ENCODE measurements around the gene PCF11. TPM values are rescaled to one million over a fixed set of nuclear protein-coding genes. Genes with fewer than 3 reads are reported as not detected.

The PCF11 gene
- total RNA-seq, 2 experiments from 2014 or later, result 80.1 to 98.8 TPM

DNA sequence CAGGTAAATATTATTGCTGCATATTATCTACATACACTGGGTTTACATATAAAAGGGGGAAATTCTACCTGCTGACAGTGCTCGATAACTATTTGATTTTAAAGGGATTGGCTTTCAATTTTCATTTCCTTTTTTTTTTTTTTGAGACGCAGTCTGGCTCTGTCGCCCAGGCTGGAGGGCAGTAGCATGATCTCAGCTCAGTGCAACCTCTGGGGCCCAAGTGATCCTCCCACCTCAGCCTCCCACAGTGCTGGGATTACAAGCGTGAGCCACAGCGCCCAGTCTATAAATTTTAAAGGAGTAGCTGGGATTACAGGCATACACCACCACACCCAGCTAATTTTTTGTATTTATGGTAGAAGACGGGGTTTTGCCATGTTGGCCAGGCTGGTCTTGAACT, 3.2 kb upstream of the PCF11 start:
- H3K4me3 ChIP-seq (ENCODE audit: low read depth, low read length, poor library complexity, severe bottlenecking), result no peak overlapping the region
- peaks cover 14% of the 10 kb centered on the region for H4K20me1 ChIP-seq (ENCODE audit: insufficient read depth, low read length)
- no peak for TF ChIP-seq EZH2phosphoT487 (IDR thresholded peaks at IDR 0.05; ENCODE audit: borderline replicate concordance, low read depth, low read length)
- TF ChIP-seq, protein P1, sequence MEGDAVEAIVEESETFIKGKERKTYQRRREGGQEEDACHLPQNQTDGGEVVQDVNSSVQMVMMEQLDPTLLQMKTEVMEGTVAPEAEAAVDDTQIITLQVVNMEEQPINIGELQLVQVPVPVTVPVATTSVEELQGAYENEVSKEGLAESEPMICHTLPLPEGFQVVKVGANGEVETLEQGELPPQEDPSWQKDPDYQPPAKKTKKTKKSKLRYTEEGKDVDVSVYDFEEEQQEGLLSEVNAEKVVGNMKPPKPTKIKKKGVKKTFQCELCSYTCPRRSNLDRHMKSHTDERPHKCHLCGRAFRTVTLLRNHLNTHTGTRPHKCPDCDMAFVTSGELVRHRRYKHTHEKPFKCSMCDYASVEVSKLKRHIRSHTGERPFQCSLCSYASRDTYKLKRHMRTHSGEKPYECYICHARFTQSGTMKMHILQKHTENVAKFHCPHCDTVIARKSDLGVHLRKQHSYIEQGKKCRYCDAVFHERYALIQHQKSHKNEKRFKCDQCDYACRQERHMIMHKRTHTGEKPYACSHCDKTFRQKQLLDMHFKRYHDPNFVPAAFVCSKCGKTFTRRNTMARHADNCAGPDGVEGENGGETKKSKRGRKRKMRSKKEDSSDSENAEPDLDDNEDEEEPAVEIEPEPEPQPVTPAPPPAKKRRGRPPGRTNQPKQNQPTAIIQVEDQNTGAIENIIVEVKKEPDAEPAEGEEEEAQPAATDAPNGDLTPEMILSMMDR (conservative IDR thresholded peaks at IDR 0.05; ENCODE audit: low read length), result no peak
- peaks cover 15% of the 10 kb centered on the region for H3K36me3 ChIP-seq (ENCODE audit: insufficient read depth, low read length)
- DNase-seq (ENCODE audit: low spot score), result no peak
- peaks cover 23% of the 10 kb centered on the region for H3K79me2 ChIP-seq (ENCODE audit: insufficient read depth, low read depth, low read length)
- CTCF ChIA-PET (ENCODE audit: unreplicated experiment), result no interaction called here
- POLR2A ChIA-PET, result interaction anchor here (0.6 to 2.0 kb wide), 10 partner anchors 9 to 250 kb away, joined by 3 to 7 read pairs (median 3); no protein-coding TSS in a partner anchor
- intact Hi-C loops (cut with micrococcal nuclease; ENCODE audit: unreplicated experiment), result no loop called here
- no peak overlapping the region; the same call in 1 of the 2 replicates for H2AFZ ChIP-seq (ENCODE audit: low read length)
- H3K9me3 ChIP-seq (ENCODE audit: low read length), result peaks cover 4% of the 10 kb centered on the region; the same call in 1 of the 2 replicates
- H3K4me1 ChIP-seq (ENCODE audit: insufficient read depth, low read length, poor library complexity, severe bottlenecking), result peaks cover 52% of the 10 kb centered on the region
- no TSS peak for BruUV-seq (replicated peaks)
- peak overlapping the region; percentile 9; the same call in 1 of the 2 replicates for H3K4me2 ChIP-seq (ENCODE audit: low read length)
- no peak overlapping the region for H3K27ac ChIP-seq (ENCODE audit: low read depth, low read length, poor library complexity, severe bottlenecking)
- no peaks in the 10 kb centered on the region for H3K9me2 ChIP-seq (ENCODE audit: insufficient read depth, low read length)

DNA sequence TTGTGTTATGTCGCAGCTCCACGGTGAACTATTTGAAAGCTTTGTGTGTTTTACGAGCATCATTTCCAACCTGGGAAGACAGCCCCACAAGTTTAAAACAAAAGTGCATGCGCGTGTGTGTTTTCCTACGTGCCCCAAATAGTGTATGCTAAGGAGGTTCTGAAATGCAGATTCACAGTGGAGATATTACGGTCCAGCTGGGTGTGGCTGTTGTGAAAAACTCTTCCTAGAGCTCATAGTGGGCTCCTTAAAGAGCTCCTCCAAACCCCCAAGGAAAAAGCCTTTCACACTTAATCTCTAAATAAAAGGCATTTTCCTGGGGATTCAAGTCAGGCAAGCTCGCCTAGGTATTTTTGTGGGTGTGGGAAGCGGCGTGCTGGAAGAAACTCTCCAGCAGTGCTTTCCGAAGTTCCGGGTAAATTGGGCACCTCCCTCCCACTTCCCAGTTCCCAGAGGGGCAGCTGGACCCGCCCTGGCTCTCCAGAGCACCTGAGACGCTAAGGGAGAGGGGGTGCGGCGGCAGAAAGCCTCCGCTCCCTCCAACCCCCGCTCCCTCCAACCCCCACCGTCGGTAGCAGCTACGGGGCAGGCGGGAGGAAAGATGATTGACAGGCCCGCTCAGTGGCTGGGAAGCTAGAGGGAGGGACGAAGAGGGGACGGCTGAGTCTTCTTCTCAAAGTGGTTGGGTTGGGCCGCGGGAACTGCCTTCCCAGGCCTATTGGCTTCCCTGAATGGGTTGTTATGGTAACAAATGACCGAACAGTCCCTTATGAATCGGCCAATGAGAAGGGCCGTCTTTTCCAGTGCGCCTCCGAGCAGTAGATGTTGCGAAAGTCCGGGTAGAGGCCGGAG, 561 bp upstream of the PCF11 start:
- no peak for TF ChIP-seq EZH2phosphoT487 (IDR thresholded peaks at IDR 0.05; ENCODE audit: borderline replicate concordance, low read depth, low read length)
- TF ChIP-seq, protein P1 (conservative IDR thresholded peaks at IDR 0.05; ENCODE audit: low read length), result no peak
- peak overlapping the region; percentile 70 for H2AFZ ChIP-seq (ENCODE audit: low read length)
- POLR2A ChIA-PET, result interaction anchor here (0.7 to 5.1 kb wide), 33 partner anchors 9 to 253 kb away, joined by 3 to 36 read pairs (median 4); partner anchors contain the start of genes DDIAS and RAB30
- peaks cover 41% of the 10 kb centered on the region for H3K36me3 ChIP-seq (ENCODE audit: insufficient read depth, low read length)
- peaks cover 56% of the 10 kb centered on the region for H3K4me1 ChIP-seq (ENCODE audit: insufficient read depth, low read length, poor library complexity, severe bottlenecking)
- BruUV-seq (replicated peaks), result TSS peak; percentile 98
- peaks cover 49% of the 10 kb centered on the region for H3K79me2 ChIP-seq (ENCODE audit: insufficient read depth, low read depth, low read length)
- H3K4me3 ChIP-seq (ENCODE audit: low read depth, low read length, poor library complexity, severe bottlenecking), result peak overlapping the region; percentile 95
- H3K4me2 ChIP-seq (ENCODE audit: low read length), result peak overlapping the region; percentile 78
- peak; percentile 100 for DNase-seq (ENCODE audit: low spot score)
- peaks cover 4% of the 10 kb centered on the region; the same call in 1 of the 2 replicates for H3K9me3 ChIP-seq (ENCODE audit: low read length)
- CTCF ChIA-PET (ENCODE audit: unreplicated experiment), result interaction anchor here (0.7 to 1.2 kb wide), 3 partner anchors 17 to 105 kb away, joined by 3 to 4 read pairs (median 3); no protein-coding TSS in a partner anchor
- peaks cover 39% of the 10 kb centered on the region for H4K20me1 ChIP-seq (ENCODE audit: insufficient read depth, low read length)
- peak overlapping the region; percentile 71 for H3K27ac ChIP-seq (ENCODE audit: low read depth, low read length, poor library complexity, severe bottlenecking)
- intact Hi-C loops (cut with micrococcal nuclease; ENCODE audit: unreplicated experiment), result loop anchor here (1.0 to 2.0 kb wide), 5 partner anchors 86 to 256 kb away; partner anchors contain the start of genes CCDC90B, DDIAS, PRCP and RAB30
- no peaks in the 10 kb centered on the region for H3K9me2 ChIP-seq (ENCODE audit: insufficient read depth, low read length)
